Neural progenitor cell (in vitro differentiated cells): ENCODE results near the gene PAQR7. TPM values are rescaled to one million over a fixed set of nuclear protein-coding genes. Genes with fewer than 3 reads are reported as not detected.

Experiments
- DNase-seq: peaks from one replicate; pipeline ENCODE4 v3.0.0-alpha.2; 2016; ENCODE audit warnings: low spot score
- H2AFZ ChIP-seq: fragments of 200-600 bp; sonication (generic); replicated peaks from 2 replicates; pipeline ENCODE4 v1.6.1; 2016; ENCODE audit warnings: antibody characterized with exemption
- H3F3A ChIP-seq: fragments of 200-600 bp; sonication (generic); 2 replicates; pipeline ENCODE4 v1.6.1; 2016; ENCODE audit warnings: antibody characterized with exemption, low read depth
- H3K27ac ChIP-seq: fragments of 200-600 bp; sonication (generic); 2 replicates; pipeline ENCODE4 v1.5.1; 2016; ENCODE audit warnings: mild to moderate bottlenecking
- H3K27me3 ChIP-seq: fragments of 200-600 bp; sonication (generic); 2 replicates; pipeline ENCODE4 v1.6.1; 2016; ENCODE audit warnings: mild to moderate bottlenecking, moderate library complexity
- H3K36me3 ChIP-seq: fragments of 200-600 bp; sonication (generic); 2 replicates; pipeline ENCODE4 v1.5.1; 2016
- H3K4me1 ChIP-seq: fragments of 200-600 bp; sonication (generic); 2 replicates; pipeline ENCODE4 v1.6.1; 2016; ENCODE audit warnings: mixed run types
- H3K4me2 ChIP-seq: fragments of 200-600 bp; sonication (generic); 2 replicates; pipeline ENCODE4 v1.6.1; 2016
- H3K4me3 ChIP-seq: fragments of 200-600 bp; sonication (generic); 2 replicates; pipeline ENCODE4 v1.5.1; 2016
- H3K79me2 ChIP-seq: fragments of 200-600 bp; sonication (generic); 2 replicates; pipeline ENCODE4 v1.6.1; 2016; ENCODE audit warnings: low read depth
- H3K9ac ChIP-seq: fragments of 200-600 bp; sonication (generic); 2 replicates; pipeline ENCODE4 v1.6.1; 2016
- H3K9me3 ChIP-seq: fragments of 200-600 bp; sonication (generic); 2 replicates; pipeline ENCODE4 v1.5.1; 2016; ENCODE audit warnings: low read depth
- H4K20me1 ChIP-seq: fragments of 200-600 bp; sonication (generic); 2 replicates; pipeline ENCODE4 v1.6.1; 2016; ENCODE audit warnings: low read depth
- H3K27ac Mint-ChIP-seq: 3 replicates; pipeline ENCODE4 v1.8.0; 2021; ENCODE audit warnings: mixed read lengths
- H3K27me3 Mint-ChIP-seq: 2 replicates; pipeline ENCODE4 v1.8.0; 2022; ENCODE audit warnings: low read depth, mild to moderate bottlenecking, inconsistent platforms, moderate library complexity, mixed read lengths; ENCODE audit not compliant: insufficient read depth
- H3K36me3 Mint-ChIP-seq: 3 replicates; pipeline ENCODE4 v1.8.0; 2021; ENCODE audit warnings: mixed read lengths
- H3K4me1 Mint-ChIP-seq: 3 replicates; pipeline ENCODE4 v1.8.0; 2021; ENCODE audit warnings: mixed read lengths
- H3K4me3 Mint-ChIP-seq: 3 replicates; pipeline ENCODE4 v1.8.0; 2021; ENCODE audit warnings: mild to moderate bottlenecking, moderate library complexity, mixed read lengths
- H3K9me3 Mint-ChIP-seq: 3 replicates; pipeline ENCODE4 v1.8.0; 2020; ENCODE audit warnings: mixed read lengths
- CTCF ChIP-seq: fragments of 200-600 bp; sonication (generic); IDR thresholded peaks from 2 replicates; pipeline ENCODE4 v1.5.1; 2017; ENCODE audit warnings: antibody characterized with exemption, mild to moderate bottlenecking
- EZH2 ChIP-seq: fragments of 200-600 bp; sonication (generic); IDR thresholded peaks from 2 replicates; pipeline ENCODE4 v1.6.1; 2017; ENCODE audit warnings: antibody characterized with exemption, mild to moderate bottlenecking, moderate library complexity
- EZH2phosphoT487 ChIP-seq: fragments of 200-600 bp; sonication (generic); IDR thresholded peaks from 2 replicates; pipeline ENCODE4 v1.6.1; 2017; ENCODE audit warnings: antibody characterized with exemption
- total RNA-seq: library from RNA; depleted of rRNA; stranded (reverse); fragments of >200 nt; gene quantifications from 2 replicates; pipeline ENCODE4 v1.2.3, GENCODE V29; 2015; ENCODE audit warnings: low replicate concordance

The PAQR7 gene
- total RNA-seq, 1 donor from 2014 or later = 1.1 TPM

GRCh38 chr1:25821630-25822091 lies 53.8 kb downstream of the PAQR7 start:
- Histone ChIP-seq H3K27me3 (peaks cover 5% of the 10 kb centered on the region), H2AFZ (no peak overlapping the region), H4K20me1 (peaks cover 18% of the 10 kb centered on the region), H3K9me3 (no peaks in the 10 kb centered on the region), H3K9ac (no peak overlapping the region), H3K27ac (no peak overlapping the region), H3K4me1 (peaks cover 10% of the 10 kb centered on the region), H3K36me3 (no peaks in the 10 kb centered on the region), H3K4me3 (no peak overlapping the region), H3K79me2 (peaks cover 25% of the 10 kb centered on the region), H3K4me2 (peak overlapping the region; percentile 88), H3F3A (peaks cover 25% of the 10 kb centered on the region)
- H3K36me3 Mint-ChIP-seq = peaks cover 2% of the 10 kb centered on the region
- no peak for TF ChIP-seq CTCF
- H3K27ac Mint-ChIP-seq = no peak overlapping the region
- DNase-seq = no peak
- H3K9me3 Mint-ChIP-seq = no peaks in the 10 kb centered on the region
- H3K4me1 Mint-ChIP-seq = peaks cover 29% of the 10 kb centered on the region
- H3K27me3 Mint-ChIP-seq = peaks cover 11% of the 10 kb centered on the region
- H3K4me3 Mint-ChIP-seq = peak overlapping the region; percentile 95

GRCh38 chr1:25821112-25821476 lies 54.4 kb downstream of the PAQR7 start:
- Histone ChIP-seq H3K4me1 (peaks cover 10% of the 10 kb centered on the region), H3K4me3 (peak overlapping the region; percentile 75), H2AFZ (no peak overlapping the region), H3K27me3 (peaks cover 5% of the 10 kb centered on the region), H4K20me1 (peaks cover 18% of the 10 kb centered on the region), H3F3A (peaks cover 25% of the 10 kb centered on the region), H3K4me2 (peak overlapping the region; percentile 88), H3K27ac (no peak overlapping the region), H3K9ac (no peak overlapping the region), H3K36me3 (no peaks in the 10 kb centered on the region), H3K9me3 (no peaks in the 10 kb centered on the region), H3K79me2 (peaks cover 25% of the 10 kb centered on the region)
- Mint-ChIP-seq H3K4me3 (peak overlapping the region; percentile 95), H3K4me1 (peaks cover 29% of the 10 kb centered on the region), H3K9me3 (no peaks in the 10 kb centered on the region), H3K27ac (peak overlapping the region; percentile 85), H3K27me3 (peaks cover 11% of the 10 kb centered on the region), H3K36me3 (peaks cover 2% of the 10 kb centered on the region)
- no peak for DNase-seq
- no peak for TF ChIP-seq EZH2
- TF ChIP-seq CTCF = no peak
- TF ChIP-seq EZH2phosphoT487 = no peak

GRCh38 chr1:25820247-25821111 lies 55.0 kb downstream of the PAQR7 start:
- Histone ChIP-seq H3K9ac (peak overlapping the region; percentile 43), H3K4me3 (peak overlapping the region; percentile 75), H3K79me2 (peaks cover 25% of the 10 kb centered on the region), H2AFZ (peak overlapping the region; percentile 72), H3F3A (peaks cover 25% of the 10 kb centered on the region), H3K4me1 (peaks cover 10% of the 10 kb centered on the region), H3K4me2 (peak overlapping the region; percentile 88), H3K27ac (no peak overlapping the region), H3K36me3 (no peaks in the 10 kb centered on the region), H3K9me3 (no peaks in the 10 kb centered on the region), H4K20me1 (peaks cover 18% of the 10 kb centered on the region), H3K27me3 (peaks cover 5% of the 10 kb centered on the region)
- Mint-ChIP-seq H3K9me3 (no peaks in the 10 kb centered on the region), H3K27me3 (peaks cover 11% of the 10 kb centered on the region), H3K4me1 (peaks cover 29% of the 10 kb centered on the region), H3K36me3 (peaks cover 2% of the 10 kb centered on the region), H3K4me3 (peak overlapping the region; percentile 99), H3K27ac (peak overlapping the region; percentile 85)
- peak; percentile 76 for DNase-seq
- TF ChIP-seq EZH2 (no peak), CTCF (no peak), EZH2phosphoT487 (no peak)
